ENCODE results near the gene MYH9.

- TF ChIP-seq ZNF426 (tag by site-specific recombination; IDR thresholded peaks at IDR 0.05) (no peak), ZNF449 (tag by site-specific recombination; IDR thresholded peaks at IDR 0.05) (no peak), CTCF (tag by site-specific recombination; IDR thresholded peaks at IDR 0.05) (no peak), SETDB1 (IDR thresholded peaks at IDR 0.05; ENCODE audit: insufficient read length, low read length) (no peak), ZBTB49 (tag by site-specific recombination; IDR thresholded peaks at IDR 0.05; ENCODE audit: low read depth) (no peak), ZNF830 (tag by site-specific recombination; IDR thresholded peaks at IDR 0.05; ENCODE audit: low read depth) (no peak), ZNF174 (tag by site-specific recombination; IDR thresholded peaks at IDR 0.05) (no peak), SALL2 (tag by site-specific recombination; IDR thresholded peaks at IDR 0.05; ENCODE audit: borderline replicate concordance) (no peak), TCF7L2 (IDR thresholded peaks at IDR 0.05; ENCODE audit: borderline replicate concordance, low read depth, low read length) (no peak), TSHZ1 (tag by site-specific recombination; IDR thresholded peaks at IDR 0.05; ENCODE audit: borderline replicate concordance) (no peak), YY1 (tag by site-specific recombination; IDR thresholded peaks at IDR 0.05) (no peak), ZNF585B (tag by site-specific recombination; IDR thresholded peaks at IDR 0.05) (no peak), ZNF23 (tag by site-specific recombination; IDR thresholded peaks at IDR 0.05; ENCODE audit: borderline replicate concordance) (no peak), ZNF398 (tag by site-specific recombination; IDR thresholded peaks at IDR 0.05) (no peak)
Observed at GRCh38 chr22:36362075-36362474, 25.7 kb downstream of the MYH9 start.

All from HEK293 (cell line).